OCI-LY3 (cell line): ENCODE results near the gene TIMM13.

ENCODE experiments used
- H2AFZ ChIP-seq: fragments of 200-600, 300-600 bp; shearing (Covaris generic); 2 replicates; pipeline ENCODE4 v1.6.0; 2014; ENCODE audit warnings: antibody characterized with exemption, low read depth, low read length
- H3K27ac ChIP-seq: fragments of 200-600, 300-600 bp; sonication (generic); 2 replicates; pipeline ENCODE4 v1.5.1; 2014; ENCODE audit warnings: mild to moderate bottlenecking, low read length, moderate library complexity, mixed read lengths
- H3K27me3 ChIP-seq: fragments of 200-600, 300-600 bp; sonication (generic); 2 replicates; pipeline ENCODE4 v1.6.1; 2014; ENCODE audit warnings: low read depth, low read length, mixed read lengths
- H3K36me3 ChIP-seq: fragments of 200-600, 300-600 bp; sonication (generic); replicated peaks from 2 replicates; pipeline ENCODE3; 2014; ENCODE audit warnings: low read depth, low read length, mixed read lengths
- H3K4me1 ChIP-seq: fragments of 300-600, 200-600 bp; sonication (generic); 2 replicates; pipeline ENCODE4 v1.6.1; 2014; ENCODE audit warnings: low read length, mixed read lengths
- H3K4me2 ChIP-seq: fragments of 200-600, 300-600 bp; sonication (generic); 2 replicates; pipeline ENCODE4 v1.6.1; 2014; ENCODE audit warnings: low read length, mixed read lengths
- H3K4me3 ChIP-seq: fragments of 300-600, 200-600 bp; sonication (generic); 2 replicates; pipeline ENCODE4 v1.5.1; 2014; ENCODE audit warnings: antibody characterized with exemption, mild to moderate bottlenecking, low read length, moderate library complexity
- H3K79me2 ChIP-seq: fragments of 300-600, 200-600 bp; shearing (Covaris generic); 2 replicates; pipeline ENCODE4 v1.6.1; 2014; ENCODE audit warnings: mild to moderate bottlenecking, low read length, mixed read lengths
- H3K9ac ChIP-seq: fragments of 300-600, 200-600 bp; shearing (Covaris generic); 2 replicates; pipeline ENCODE4 v1.6.0; 2014; ENCODE audit warnings: mild to moderate bottlenecking, low read length, moderate library complexity
- H3K9me3 ChIP-seq: fragments of 200-600, 300-600 bp; shearing (Covaris generic); 2 replicates; pipeline ENCODE4 v1.6.1; 2014; ENCODE audit warnings: low read length, mixed read lengths; ENCODE audit not compliant: insufficient read depth
- H4K20me1 ChIP-seq: fragments of 200-600, 300-600 bp; sonication (generic); 2 replicates; pipeline ENCODE4 v1.6.1; 2016; ENCODE audit warnings: low read length, mixed read lengths; ENCODE audit not compliant: insufficient read depth
- EZH2phosphoT487 ChIP-seq: fragments of 200-600 bp; shearing (Covaris generic); IDR thresholded peaks from 2 replicates; pipeline ENCODE4 v1.6.1; 2018; ENCODE audit warnings: antibody characterized with exemption, mixed run types, low read depth
- TF ChIP-seq, protein P1 (sequence below): fragments of 200-600, 300-600 bp; sonication (generic); IDR thresholded peaks from 2 replicates; pipeline ENCODE4 v1.5.1; 2014; ENCODE audit warnings: antibody characterized with exemption, low read length, low read depth

Gene TIMM13

GRCh38 chr19:2428756-2429711 lies 1.6 kb upstream of the TIMM13 start:
- peaks cover 33% of the 10 kb centered on the region for H3K79me2 ChIP-seq
- no peak overlapping the region for H3K9ac ChIP-seq
- no peak overlapping the region for H3K4me2 ChIP-seq

DNA sequence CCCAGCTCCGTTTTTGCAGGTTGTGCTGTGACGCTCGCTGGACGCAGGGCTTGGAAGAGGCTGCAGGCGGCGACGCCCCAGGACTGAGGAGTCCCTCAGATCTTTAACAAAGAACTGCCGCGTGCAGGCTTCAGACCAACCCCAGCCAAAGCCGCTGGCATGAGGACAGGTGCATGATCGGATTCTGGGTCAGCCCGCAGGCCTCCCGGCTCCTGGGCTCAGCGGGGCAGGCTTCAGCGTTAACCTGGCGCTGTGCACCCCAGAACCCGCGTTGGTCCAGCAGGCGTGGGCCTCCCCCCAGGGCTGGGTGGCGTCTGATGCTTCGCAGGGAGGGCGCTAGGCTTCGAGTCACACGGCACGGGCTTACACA lies 920 bp upstream of the TIMM13 start:
- Histone ChIP-seq H4K20me1 (peaks cover 17% of the 10 kb centered on the region), H3K9me3 (no peaks in the 10 kb centered on the region), H3K4me1 (peaks cover 13% of the 10 kb centered on the region), H3K4me2 (peak overlapping the region; percentile 65; the same call in 1 of the 2 replicates), H3K4me3 (peak overlapping the region; percentile 80; the same call in 1 of the 2 replicates), H3K36me3 (peaks cover 53% of the 10 kb centered on the region), H3K27me3 (no peaks in the 10 kb centered on the region), H3K79me2 (peaks cover 38% of the 10 kb centered on the region), H3K9ac (no peak overlapping the region), H2AFZ (no peak overlapping the region), H3K27ac (peak overlapping the region; percentile 85; the same call in 1 of the 2 replicates)
- TF ChIP-seq, protein P1, sequence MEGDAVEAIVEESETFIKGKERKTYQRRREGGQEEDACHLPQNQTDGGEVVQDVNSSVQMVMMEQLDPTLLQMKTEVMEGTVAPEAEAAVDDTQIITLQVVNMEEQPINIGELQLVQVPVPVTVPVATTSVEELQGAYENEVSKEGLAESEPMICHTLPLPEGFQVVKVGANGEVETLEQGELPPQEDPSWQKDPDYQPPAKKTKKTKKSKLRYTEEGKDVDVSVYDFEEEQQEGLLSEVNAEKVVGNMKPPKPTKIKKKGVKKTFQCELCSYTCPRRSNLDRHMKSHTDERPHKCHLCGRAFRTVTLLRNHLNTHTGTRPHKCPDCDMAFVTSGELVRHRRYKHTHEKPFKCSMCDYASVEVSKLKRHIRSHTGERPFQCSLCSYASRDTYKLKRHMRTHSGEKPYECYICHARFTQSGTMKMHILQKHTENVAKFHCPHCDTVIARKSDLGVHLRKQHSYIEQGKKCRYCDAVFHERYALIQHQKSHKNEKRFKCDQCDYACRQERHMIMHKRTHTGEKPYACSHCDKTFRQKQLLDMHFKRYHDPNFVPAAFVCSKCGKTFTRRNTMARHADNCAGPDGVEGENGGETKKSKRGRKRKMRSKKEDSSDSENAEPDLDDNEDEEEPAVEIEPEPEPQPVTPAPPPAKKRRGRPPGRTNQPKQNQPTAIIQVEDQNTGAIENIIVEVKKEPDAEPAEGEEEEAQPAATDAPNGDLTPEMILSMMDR = no peak
- TF ChIP-seq EZH2phosphoT487 = no peak

More at GRCh38 chr19:2428756-2429711, 1.6 kb upstream of the TIMM13 start:
- Histone ChIP-seq H2AFZ (no peak overlapping the region), H3K27me3 (no peaks in the 10 kb centered on the region), H4K20me1 (peaks cover 17% of the 10 kb centered on the region), H3K4me1 (peaks cover 13% of the 10 kb centered on the region), H3K4me3 (no peak overlapping the region), H3K9me3 (no peaks in the 10 kb centered on the region), H3K27ac (no peak overlapping the region), H3K36me3 (peaks cover 49% of the 10 kb centered on the region)
- TF ChIP-seq, protein P1 = no peak
- no peak for TF ChIP-seq EZH2phosphoT487

- Histone ChIP-seq H4K20me1 (peaks cover 20% of the 10 kb centered on the region), H3K4me2 (peak overlapping the region; percentile 90), H3K79me2 (peaks cover 38% of the 10 kb centered on the region), H2AFZ (peak overlapping the region; percentile 30; the same call in 1 of the 2 replicates), H3K36me3 (peaks cover 46% of the 10 kb centered on the region), H3K4me1 (peaks cover 13% of the 10 kb centered on the region), H3K9ac (peak overlapping the region; percentile 78), H3K27ac (peak overlapping the region; percentile 85), H3K9me3 (no peaks in the 10 kb centered on the region), H3K27me3 (no peaks in the 10 kb centered on the region), H3K4me3 (peak overlapping the region; percentile 80)
- TF ChIP-seq, protein P1 = no peak
- TF ChIP-seq EZH2phosphoT487 = no peak
Observed at GRCh38 chr19:2426611-2427428, 566 bp downstream of the TIMM13 start.
